Liver (tissue), 3 donors: ENCODE data around the gene SMIM24.

Experiments used
- ATF3 ChIP-seq: IDR thresholded peaks from 2 replicates; pipeline ENCODE4 v1.6.1; 2016; ENCODE audit warnings: antibody characterized with exemption
- CTCF ChIP-seq: fragments of 150-350 bp; IDR thresholded peaks from 2 replicates; pipeline ENCODE4 v1.5.1; 2017; ENCODE audit warnings: improper control_type of control experiment, low read depth, low read length; ENCODE audit not compliant: missing input control
- GABPA ChIP-seq, 2 donors: IDR thresholded peaks in 1 of 2; conservative IDR thresholded peaks in 1 of 2; 2 replicates each; pipeline ENCODE4 v1.6.1; 2016; ENCODE audit warnings: antibody characterized with exemption in 2 of 2, mild to moderate bottlenecking in 1 of 2, moderate library complexity in 1 of 2
- JUND ChIP-seq, 2 donors: IDR thresholded peaks; 2 replicates each; pipeline ENCODE4 v1.6.1; 2016; ENCODE audit warnings: antibody characterized with exemption in 2 of 2
- MAX ChIP-seq: IDR thresholded peaks from 2 replicates; pipeline ENCODE4 v1.6.1; 2016; ENCODE audit warnings: antibody characterized with exemption
- RAD21 ChIP-seq, 2 donors: IDR thresholded peaks; 2 replicates each; pipeline ENCODE4 v1.6.1; 2016; ENCODE audit warnings: antibody characterized with exemption in 2 of 2, mild to moderate bottlenecking in 2 of 2
- REST ChIP-seq: IDR thresholded peaks from 2 replicates; pipeline ENCODE4 v1.6.1; 2016; ENCODE audit warnings: antibody characterized with exemption, mild to moderate bottlenecking
- RXRA ChIP-seq, 2 donors: IDR thresholded peaks; 2 replicates each; pipeline ENCODE4 v1.6.1; 2017 to 2018; ENCODE audit warnings: antibody characterized with exemption in 2 of 2, mild to moderate bottlenecking in 1 of 2
- SP1 ChIP-seq: IDR thresholded peaks from 2 replicates; pipeline ENCODE4 v1.6.1; 2018; ENCODE audit warnings: antibody characterized with exemption, mild to moderate bottlenecking
- TAF1 ChIP-seq: conservative IDR thresholded peaks from 2 replicates; pipeline ENCODE4 v1.6.1; 2016; ENCODE audit warnings: antibody characterized with exemption, mild to moderate bottlenecking
- YY1 ChIP-seq: IDR thresholded peaks from 2 replicates; pipeline ENCODE4 v1.6.1; 2016; ENCODE audit warnings: antibody characterized with exemption, mild to moderate bottlenecking
- ZBTB33 ChIP-seq: IDR thresholded peaks from 2 replicates; pipeline ENCODE4 v1.6.1; 2016; ENCODE audit warnings: antibody characterized with exemption
- donor health status: healthy.
- donor health status: healthy.

GRCh38 chr19:3491396-3492119, 11.2 kb upstream of the SMIM24 start:
- no peak for TF ChIP-seq CTCF
- no peak for TF ChIP-seq REST
- no peak for TF ChIP-seq MAX
- TF ChIP-seq ATF3: no peak
- no peak for TF ChIP-seq JUND (IDR thresholded peaks at IDR 0.05)
- no peak for TF ChIP-seq RAD21 (IDR thresholded peaks at IDR 0.05)
- TF ChIP-seq RXRA (IDR thresholded peaks at IDR 0.05): no peak
- no peak for TF ChIP-seq ZBTB33
- TF ChIP-seq GABPA (IDR thresholded peaks at IDR 0.05 in 1 of 2, conservative IDR thresholded peaks at IDR 0.05 in 1 of 2): no peak
- no peak for TF ChIP-seq SP1
- TF ChIP-seq TAF1: no peak
- TF ChIP-seq YY1: no peak
